ENCODE results near the gene DNAJC17. TPM values are rescaled to one million over a fixed set of nuclear protein-coding genes. Genes with fewer than 3 reads are reported as not detected.

The DNAJC17 gene
- total RNA-seq, 1 donor from 2014 or later: 16.0 TPM

GRCh38 chr15:40776537-40777141 lies 30.6 kb downstream of the DNAJC17 start:
- Histone ChIP-seq H3K9me3 (replicated peaks) (no peaks in the 10 kb centered on the region), H3K27ac (replicated peaks) (no peak overlapping the region), H3K36me3 (peaks cover 84% of the 10 kb centered on the region), H3K4me1 (no peaks in the 10 kb centered on the region), H3K4me3 (no peak overlapping the region), H3K27me3 (ENCODE audit: low read depth) (no peaks in the 10 kb centered on the region)
- TF ChIP-seq CTCF (IDR thresholded peaks at IDR 0.05; ENCODE audit: borderline replicate concordance): no peak
- intact Hi-C loops (cut with micrococcal nuclease): no loop called here
- DNase-seq: no peak

GRCh38 chr15:40775740-40776536 lies 31.3 kb downstream of the DNAJC17 start:
- Histone ChIP-seq H3K27me3 (ENCODE audit: low read depth) (no peaks in the 10 kb centered on the region), H3K36me3 (peaks cover 85% of the 10 kb centered on the region), H3K9me3 (replicated peaks) (no peaks in the 10 kb centered on the region), H3K4me1 (no peaks in the 10 kb centered on the region), H3K4me3 (no peak overlapping the region), H3K27ac (replicated peaks) (no peak overlapping the region)
- DNase-seq: no peak
- intact Hi-C loops (cut with micrococcal nuclease): no loop called here
- no peak for TF ChIP-seq CTCF (IDR thresholded peaks at IDR 0.05; ENCODE audit: borderline replicate concordance)

- H3K36me3 ChIP-seq: peaks cover 90% of the 10 kb centered on the region
- TF ChIP-seq CTCF (IDR thresholded peaks at IDR 0.05; ENCODE audit: borderline replicate concordance): no peak
- H3K4me1 ChIP-seq: no peaks in the 10 kb centered on the region
- no peaks in the 10 kb centered on the region for H3K9me3 ChIP-seq (replicated peaks)
- H3K27me3 ChIP-seq (ENCODE audit: low read depth): no peaks in the 10 kb centered on the region
- intact Hi-C loops (cut with micrococcal nuclease): no loop called here
- DNase-seq: no peak
- H3K27ac ChIP-seq (replicated peaks): no peak overlapping the region
- H3K4me3 ChIP-seq: no peak overlapping the region
These were observed 32.3 kb downstream of the DNAJC17 start for GRCh38 chr15:40775007-40775406.

GRCh38 chr15:40773902-40774301 lies 33.4 kb downstream of the DNAJC17 start:
- H3K4me3 ChIP-seq: no peak overlapping the region
- H3K36me3 ChIP-seq: peaks cover 79% of the 10 kb centered on the region
- H3K4me1 ChIP-seq: peaks cover 9% of the 10 kb centered on the region
- no peak for TF ChIP-seq CTCF (IDR thresholded peaks at IDR 0.05; ENCODE audit: borderline replicate concordance)
- no peak overlapping the region for H3K27ac ChIP-seq (replicated peaks)
- intact Hi-C loops (cut with micrococcal nuclease): no loop called here
- no peak for DNase-seq
- H3K27me3 ChIP-seq (ENCODE audit: low read depth): no peaks in the 10 kb centered on the region
- H3K9me3 ChIP-seq (replicated peaks): no peaks in the 10 kb centered on the region

- peaks cover 10% of the 10 kb centered on the region for H3K4me1 ChIP-seq
- DNase-seq: no peak
- no peak overlapping the region for H3K4me3 ChIP-seq
- TF ChIP-seq CTCF (IDR thresholded peaks at IDR 0.05; ENCODE audit: borderline replicate concordance): no peak
- peaks cover 75% of the 10 kb centered on the region for H3K36me3 ChIP-seq
- no peak overlapping the region for H3K27ac ChIP-seq (replicated peaks)
- H3K27me3 ChIP-seq (ENCODE audit: low read depth): no peaks in the 10 kb centered on the region
- intact Hi-C loops (cut with micrococcal nuclease): no loop called here
- H3K9me3 ChIP-seq (replicated peaks): no peaks in the 10 kb centered on the region
These were observed 33.8 kb downstream of the DNAJC17 start for GRCh38 chr15:40773496-40773895.

Data from left ventricle myocardium inferior (tissue), 1 donor.